ENCODE data around the gene ZNF335.

Gene ZNF335

GRCh38 chr20:45934586-45935415, 37.2 kb downstream of the ZNF335 start, which contains the start of gene PCIF1:
Gene PCIF1 (plus strand): TSS chr20:45934683. CDS start chr20:45939000, 4,317 bp downstream.
- TF ChIP-seq CTCF (IDR thresholded peaks at IDR 0.05): no peak

GRCh38 chr20:45934046-45934585, 37.9 kb downstream of the ZNF335 start:
- TF ChIP-seq CTCF (IDR thresholded peaks at IDR 0.05): no peak

GRCh38 chr20:45933266-45934045, 38.5 kb downstream of the ZNF335 start:
- TF ChIP-seq CTCF (IDR thresholded peaks at IDR 0.05): peak; percentile 54

- TF ChIP-seq CTCF (IDR thresholded peaks at IDR 0.05): no peak
Observed at GRCh38 chr20:45927071-45927878, 44.7 kb downstream of the ZNF335 start.

GRCh38 chr20:45926731-45927070, 45.3 kb downstream of the ZNF335 start:
- TF ChIP-seq CTCF (IDR thresholded peaks at IDR 0.05): no peak

GRCh38 chr20:45925821-45926506, 46.0 kb downstream of the ZNF335 start:
- TF ChIP-seq CTCF (IDR thresholded peaks at IDR 0.05): no peak
